Endothelial cell (in vitro differentiated cells): ENCODE measurements around the gene RMND5B. TPM values are rescaled to one million over a fixed set of nuclear protein-coding genes. Genes with fewer than 3 reads are reported as not detected.

Experiments used
- DNase-seq: peaks from one replicate; pipeline ENCODE4 v3.0.0; 2021; ENCODE audit warnings: low spot score
- H3K27ac Mint-ChIP-seq: one replicate; pipeline ENCODE4 v1.8.0; 2021; ENCODE audit warnings: mixed read lengths, inconsistent platforms; ENCODE audit not compliant: unreplicated experiment
- H3K27me3 Mint-ChIP-seq: one replicate; pipeline ENCODE4 v1.8.0; 2021; ENCODE audit warnings: mild to moderate bottlenecking, moderate library complexity, mixed read lengths, inconsistent platforms; ENCODE audit not compliant: unreplicated experiment
- H3K36me3 Mint-ChIP-seq: one replicate; pipeline ENCODE4 v1.8.0; 2021; ENCODE audit warnings: mild to moderate bottlenecking, low read depth, mixed read lengths, inconsistent platforms; ENCODE audit not compliant: unreplicated experiment
- H3K4me1 Mint-ChIP-seq: one replicate; pipeline ENCODE4 v1.8.0; 2021; ENCODE audit warnings: mild to moderate bottlenecking, mixed read lengths, inconsistent platforms; ENCODE audit not compliant: unreplicated experiment
- H3K4me3 Mint-ChIP-seq: one replicate; pipeline ENCODE4 v1.8.0; 2021; ENCODE audit warnings: mild to moderate bottlenecking, mixed read lengths, inconsistent platforms; ENCODE audit not compliant: unreplicated experiment
- H3K9me3 Mint-ChIP-seq: one replicate; pipeline ENCODE4 v1.8.0; 2021; ENCODE audit warnings: mixed read lengths, inconsistent platforms; ENCODE audit not compliant: unreplicated experiment
- total RNA-seq: library from RNA; stranded (reverse); fragmentation: NEBNext Ultra II Directional; extraction: Animal tissue kit (Norgen Biotek cat#: 25700); gene quantifications from one replicate; pipeline ENCODE4 v1.2.1, GENCODE V29; 2021; ENCODE audit not compliant: unreplicated experiment
- TF ChIP-seq, protein P1 (sequence below): fragments of 200-600 bp; sonication (generic); IDR thresholded peaks from one replicate; pipeline ENCODE4 v1.5.0; 2021; ENCODE audit warnings: antibody characterized with exemption; ENCODE audit not compliant: unreplicated experiment

The RMND5B gene
- total RNA-seq, 1 donor from 2014 or later = 70.4 TPM

DNA sequence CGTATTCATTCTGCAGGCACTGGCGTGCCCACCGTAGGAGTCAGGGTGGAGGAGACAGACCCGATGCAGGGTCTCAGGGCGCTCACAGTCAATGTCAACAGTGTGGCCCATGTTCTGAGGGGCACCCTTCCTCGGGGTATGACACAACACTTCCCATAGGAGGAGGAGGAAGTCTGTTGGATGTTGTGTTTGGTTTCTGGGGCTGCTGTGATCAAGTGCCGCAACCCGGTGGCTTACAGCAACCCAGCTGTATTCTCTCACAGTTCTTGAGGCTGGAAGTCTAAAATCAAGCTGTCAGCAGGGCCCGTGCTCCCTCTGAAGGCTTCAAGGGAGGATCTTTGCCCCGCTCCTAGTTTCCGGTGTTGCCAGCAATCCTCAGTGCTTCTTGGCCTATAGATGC is 67.9 kb downstream of the RMND5B start:
- no peaks in the 10 kb centered on the region for H3K9me3 Mint-ChIP-seq
- no peak overlapping the region for H3K27ac Mint-ChIP-seq
- peaks cover 10% of the 10 kb centered on the region for H3K27me3 Mint-ChIP-seq

DNA sequence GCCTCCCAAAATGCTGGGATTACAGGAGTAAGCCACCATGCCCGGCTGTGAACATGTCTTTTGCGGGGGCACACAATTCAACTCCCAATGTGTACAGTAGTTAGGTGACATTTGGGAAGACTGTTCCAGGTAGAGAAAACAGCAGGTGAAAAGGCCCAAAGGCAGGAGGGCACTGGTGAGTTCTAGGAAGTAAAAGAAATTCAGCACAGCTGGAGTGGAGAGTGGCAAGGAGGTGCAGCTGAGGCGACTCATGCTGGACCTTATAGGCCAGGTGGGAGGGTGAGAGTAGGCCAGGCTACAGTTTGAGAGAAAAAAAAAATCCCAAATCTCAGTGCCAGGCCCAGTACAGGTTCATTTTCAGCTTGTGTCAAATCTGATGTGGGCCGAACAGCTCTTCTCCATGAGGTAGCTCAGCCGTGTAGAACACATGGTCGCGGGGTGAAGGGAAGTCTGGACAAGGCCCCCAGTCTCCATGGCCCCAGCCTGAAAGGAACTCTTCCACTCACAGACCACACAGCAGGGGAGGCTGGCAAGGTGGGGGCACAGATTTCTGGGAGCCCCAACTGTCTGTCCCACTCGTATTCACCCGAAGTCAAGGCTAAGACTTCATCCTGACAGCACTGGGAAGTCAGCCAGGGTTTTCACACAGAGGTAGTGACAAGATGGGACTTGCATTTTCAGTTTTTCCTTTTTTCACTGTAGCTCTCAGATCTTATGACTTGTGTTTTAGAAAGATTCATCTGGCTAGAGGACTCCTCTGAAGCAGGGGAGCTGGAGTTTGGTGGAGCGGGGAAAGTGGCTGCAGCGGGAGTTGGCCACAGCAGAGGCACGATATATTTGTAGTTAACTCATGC is 69.0 kb downstream of the RMND5B start:
- H3K4me1 Mint-ChIP-seq = peaks cover 8% of the 10 kb centered on the region
- DNase-seq = no peak
- no peaks in the 10 kb centered on the region for H3K9me3 Mint-ChIP-seq
- H3K27ac Mint-ChIP-seq = no peak overlapping the region
- TF ChIP-seq, protein P1, sequence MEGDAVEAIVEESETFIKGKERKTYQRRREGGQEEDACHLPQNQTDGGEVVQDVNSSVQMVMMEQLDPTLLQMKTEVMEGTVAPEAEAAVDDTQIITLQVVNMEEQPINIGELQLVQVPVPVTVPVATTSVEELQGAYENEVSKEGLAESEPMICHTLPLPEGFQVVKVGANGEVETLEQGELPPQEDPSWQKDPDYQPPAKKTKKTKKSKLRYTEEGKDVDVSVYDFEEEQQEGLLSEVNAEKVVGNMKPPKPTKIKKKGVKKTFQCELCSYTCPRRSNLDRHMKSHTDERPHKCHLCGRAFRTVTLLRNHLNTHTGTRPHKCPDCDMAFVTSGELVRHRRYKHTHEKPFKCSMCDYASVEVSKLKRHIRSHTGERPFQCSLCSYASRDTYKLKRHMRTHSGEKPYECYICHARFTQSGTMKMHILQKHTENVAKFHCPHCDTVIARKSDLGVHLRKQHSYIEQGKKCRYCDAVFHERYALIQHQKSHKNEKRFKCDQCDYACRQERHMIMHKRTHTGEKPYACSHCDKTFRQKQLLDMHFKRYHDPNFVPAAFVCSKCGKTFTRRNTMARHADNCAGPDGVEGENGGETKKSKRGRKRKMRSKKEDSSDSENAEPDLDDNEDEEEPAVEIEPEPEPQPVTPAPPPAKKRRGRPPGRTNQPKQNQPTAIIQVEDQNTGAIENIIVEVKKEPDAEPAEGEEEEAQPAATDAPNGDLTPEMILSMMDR = no peak
- peaks cover 3% of the 10 kb centered on the region for H3K36me3 Mint-ChIP-seq
- H3K4me3 Mint-ChIP-seq = no peak overlapping the region
- peaks cover 14% of the 10 kb centered on the region for H3K27me3 Mint-ChIP-seq

More for the DNA sequence above, 67.9 kb downstream of the RMND5B start:
- peaks cover 12% of the 10 kb centered on the region for H3K4me1 Mint-ChIP-seq
- H3K4me3 Mint-ChIP-seq = no peak overlapping the region
- TF ChIP-seq, protein P1 = no peak
- no peak for DNase-seq
- H3K36me3 Mint-ChIP-seq = no peaks in the 10 kb centered on the region

Other genes starting within 250 kb of the RMND5B start
- not detected for gene PROP1, start 134.8 kb upstream of the RMND5B start, total RNA-seq
- 107 TPM for gene N4BP3, start 17.5 kb upstream of the RMND5B start, total RNA-seq
- gene NHP2, start 22.9 kb downstream of the RMND5B start, total RNA-seq = 84.7 TPM
- gene GMCL2, start 56.4 kb downstream of the RMND5B start, total RNA-seq = not detected
- gene HNRNPAB, start 73.5 kb downstream of the RMND5B start, total RNA-seq = 162 TPM
- gene PHYKPL, start 101.8 kb downstream of the RMND5B start, total RNA-seq = 53.1 TPM